ENCODE measurements around the gene ACOT7. TPM values are rescaled to one million over a fixed set of nuclear protein-coding genes. Genes with fewer than 3 reads are reported as not detected.

The ACOT7 gene
- total and polyA plus RNA-seq, 7 donors = 2.3 to 12.4 (median 4.1) TPM

- Histone ChIP-seq H3K27me3 (ENCODE audit: insufficient read depth in 3 of 3, low read length in 2 of 3) (peaks cover 0 to 72% (median 26%) of the 10 kb centered on the region in 3 donors), H3K36me3 (ENCODE audit: insufficient read depth in 1 of 2, low read depth in 1 of 2) (no peaks in the 10 kb centered on the region), H3K4me1 (peaks cover 4% of the 10 kb centered on the region), H3K27ac (no peak overlapping the region), H3K9me3 (no peaks in the 10 kb centered on the region), H3K4me3 (no peak overlapping the region)
- WGBS, 3 donors = 78 to 82% (median 79%) methylated on average over 26 of the region's 26 CpGs
- DNase-seq (no peak), ATAC-seq (no peak)
- TF ChIP-seq CTCF (IDR thresholded peaks at IDR 0.05) = no peak
- intact Hi-C loops (cut with DNase I) = no loop called here
Observed at GRCh38 chr1:6427441-6428390, 34.1 kb upstream of the ACOT7 start.

GRCh38 chr1:6426972-6427350 is 33.4 kb upstream of the ACOT7 start:
- intact Hi-C loops (cut with DNase I) = no loop called here

DNA sequence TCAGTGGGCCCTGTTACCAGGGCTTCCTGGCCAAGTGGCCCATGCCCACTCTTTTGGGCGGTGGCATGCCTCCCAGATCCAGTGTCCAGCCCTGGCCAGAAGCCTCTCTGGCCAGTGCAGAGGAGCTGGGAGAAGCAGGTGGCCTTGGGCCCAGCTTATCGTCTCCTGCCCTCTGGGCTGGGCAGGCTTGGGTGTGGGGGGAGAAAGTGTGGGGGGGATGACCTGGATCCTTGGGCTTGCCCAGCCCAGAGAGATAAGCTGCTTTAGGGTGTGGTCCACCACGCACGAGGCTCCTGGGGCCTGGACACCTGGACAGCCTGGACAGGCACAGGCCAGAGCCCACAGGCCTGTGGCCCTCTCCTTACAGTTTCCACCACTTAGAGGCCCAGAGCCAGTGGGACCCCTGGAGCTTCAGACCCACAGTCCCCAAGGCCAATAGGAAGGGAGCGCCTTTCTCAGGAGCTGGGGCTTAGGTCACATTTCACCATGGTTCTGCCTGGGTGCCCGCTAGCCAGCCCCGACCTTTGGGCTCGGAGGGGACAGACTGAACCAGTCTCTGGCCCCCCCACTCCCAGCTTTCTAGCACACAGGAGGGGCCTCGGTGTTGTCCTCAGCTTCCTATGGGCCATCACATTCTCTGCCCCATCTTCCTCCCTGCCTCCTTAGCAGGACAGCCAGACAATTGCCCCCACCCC is 32.9 kb upstream of the ACOT7 start:
- intact Hi-C loops (cut with DNase I) = no loop called here
- WGBS, 3 donors = 72 to 92% (median 81%) methylated on average over 9 of the region's 9 CpGs
- H3K36me3 ChIP-seq (ENCODE audit: insufficient read depth in 1 of 2, low read depth in 1 of 2) = no peaks in the 10 kb centered on the region
- no peak for TF ChIP-seq CTCF (IDR thresholded peaks at IDR 0.05)
- peaks cover 4% of the 10 kb centered on the region for H3K4me1 ChIP-seq
- H3K27ac ChIP-seq = no peak overlapping the region
- H3K27me3 ChIP-seq (ENCODE audit: insufficient read depth in 3 of 3, low read length in 2 of 3) = peaks cover 0 to 85% (median 24%) of the 10 kb centered on the region in 3 donors
- no peak for DNase-seq
- no peaks in the 10 kb centered on the region for H3K9me3 ChIP-seq
- no peak for ATAC-seq
- H3K4me3 ChIP-seq = no peak overlapping the region

More at GRCh38 chr1:6426972-6427350, 33.4 kb upstream of the ACOT7 start:
- Histone ChIP-seq H3K4me3 (no peak overlapping the region), H3K4me1 (peaks cover 4% of the 10 kb centered on the region), H3K36me3 (ENCODE audit: insufficient read depth in 1 of 2, low read depth in 1 of 2) (no peaks in the 10 kb centered on the region), H3K9me3 (no peaks in the 10 kb centered on the region), H3K27me3 (ENCODE audit: insufficient read depth in 3 of 3, low read length in 2 of 3) (peaks cover 0 to 80% (median 24%) of the 10 kb centered on the region in 3 donors), H3K27ac (no peak overlapping the region)
- 78 to 85% (median 82%) methylated on average over 10 of the region's 10 CpGs for WGBS, 3 donors
- no peak for DNase-seq
- no peak for ATAC-seq
- no peak for TF ChIP-seq CTCF (IDR thresholded peaks at IDR 0.05)

- DNase-seq (no peak), ATAC-seq (no peak)
- Histone ChIP-seq H3K9me3 (no peaks in the 10 kb centered on the region), H3K27ac (no peak overlapping the region), H3K36me3 (ENCODE audit: insufficient read depth in 1 of 2, low read depth in 1 of 2) (no peaks in the 10 kb centered on the region), H3K27me3 (ENCODE audit: insufficient read depth in 3 of 3, low read length in 2 of 3) (peaks cover 0 to 90% (median 28%) of the 10 kb centered on the region in 3 donors), H3K4me3 (no peak overlapping the region), H3K4me1 (peaks cover 4% of the 10 kb centered on the region)
- intact Hi-C loops (cut with DNase I) = no loop called here
- TF ChIP-seq CTCF (IDR thresholded peaks at IDR 0.05) = no peak
- WGBS, 3 donors = 66 to 77% (median 71%) methylated on average over 6 of the region's 6 CpGs
Observed at GRCh38 chr1:6425658-6426057, 32.1 kb upstream of the ACOT7 start.

All from psoas muscle (tissue), 8 donors.